ENCODE measurements around the gene LRRN2. TPM values are rescaled to one million over a fixed set of nuclear protein-coding genes. Genes with fewer than 3 reads are reported as not detected.

Gene LRRN2
- total RNA-seq, 1 experiment from 2014 or later: 5.8 TPM

GRCh38 chr1:204659056-204659455 is 26.5 kb downstream of the LRRN2 start:
- Histone ChIP-seq H3K79me1 (ENCODE audit: insufficient read depth, low read depth, low read length, poor library complexity, severe bottlenecking) (no peaks in the 10 kb centered on the region), H3K23me2 (ENCODE audit: insufficient read length, low read depth, low read length, poor library complexity, severe bottlenecking) (no peaks in the 10 kb centered on the region), H3K9ac (ENCODE audit: extremely low read depth, insufficient read length, low read length) (no peak overlapping the region), H3K79me2 (ENCODE audit: insufficient read depth, low read length) (no peaks in the 10 kb centered on the region), H3K14ac (ENCODE audit: insufficient read depth, low read length) (no peak overlapping the region; the same call in 1 of the 2 replicates), H3T11ph (ENCODE audit: low read length) (no peak overlapping the region), H2BK20ac (ENCODE audit: low read depth, low read length, poor library complexity, severe bottlenecking) (no peak overlapping the region), H4K5ac (ENCODE audit: insufficient read length, low read depth, low read length) (no peak overlapping the region), H3K27ac (ENCODE audit: insufficient read length, low read depth, low read length) (no peak overlapping the region), H2BK15ac (ENCODE audit: low read depth, low read length) (no peak overlapping the region), H2BK120ac (ENCODE audit: low read depth, low read length, poor library complexity, severe bottlenecking) (no peak overlapping the region), H3K9me3 (ENCODE audit: control insufficient read depth, low read depth, low read length) (no peaks in the 10 kb centered on the region), H3K27me3 (ENCODE audit: insufficient read depth, low read length) (no peaks in the 10 kb centered on the region), H2BK5ac (ENCODE audit: insufficient read length, low read length) (no peak overlapping the region), H3K56ac (ENCODE audit: insufficient read length, low read depth, low read length) (no peak overlapping the region), H4K91ac (ENCODE audit: insufficient read length, low read depth, low read length) (no peak overlapping the region), H3K4me1 (ENCODE audit: insufficient read depth, low read length) (no peaks in the 10 kb centered on the region), H3K23ac (ENCODE audit: insufficient read length, low read depth, low read length) (no peak overlapping the region), H4K20me1 (ENCODE audit: control insufficient read depth, insufficient read depth, insufficient read length) (no peaks in the 10 kb centered on the region), H3K18ac (ENCODE audit: insufficient read length, low read depth, low read length) (no peak overlapping the region), H4K8ac (replicated peaks; ENCODE audit: insufficient read length, low read depth, low read length) (no peak overlapping the region), H2BK12ac (ENCODE audit: insufficient read length, low read depth, low read length) (no peak overlapping the region), H2AFZ (ENCODE audit: low read length) (no peak overlapping the region), H3K4ac (ENCODE audit: low read depth, low read length) (no peak overlapping the region), H3K4me2 (ENCODE audit: insufficient read depth, insufficient read length, low read length) (no peak overlapping the region), H2AK5ac (ENCODE audit: insufficient read length, low read length) (no peak overlapping the region)
- Mint-ChIP-seq H3K27ac (no peak overlapping the region; a peak in 1 of 7 replicates), H3K27me3 (ENCODE audit: low read depth) (peaks cover 3% of the 10 kb centered on the region), H3K36me3 (ENCODE audit: insufficient read depth in 1 of 3, low read depth in 3 of 3) (no peaks in the 10 kb centered on the region), H3K4me1 (peaks cover 2 to 5% of the 10 kb centered on the region in 2 experiments; a peak in 3 of 4 replicates), H3K9me3 (no peaks in the 10 kb centered on the region), H3K4me3 (no peak overlapping the region)
- TF ChIP-seq, protein P1, sequence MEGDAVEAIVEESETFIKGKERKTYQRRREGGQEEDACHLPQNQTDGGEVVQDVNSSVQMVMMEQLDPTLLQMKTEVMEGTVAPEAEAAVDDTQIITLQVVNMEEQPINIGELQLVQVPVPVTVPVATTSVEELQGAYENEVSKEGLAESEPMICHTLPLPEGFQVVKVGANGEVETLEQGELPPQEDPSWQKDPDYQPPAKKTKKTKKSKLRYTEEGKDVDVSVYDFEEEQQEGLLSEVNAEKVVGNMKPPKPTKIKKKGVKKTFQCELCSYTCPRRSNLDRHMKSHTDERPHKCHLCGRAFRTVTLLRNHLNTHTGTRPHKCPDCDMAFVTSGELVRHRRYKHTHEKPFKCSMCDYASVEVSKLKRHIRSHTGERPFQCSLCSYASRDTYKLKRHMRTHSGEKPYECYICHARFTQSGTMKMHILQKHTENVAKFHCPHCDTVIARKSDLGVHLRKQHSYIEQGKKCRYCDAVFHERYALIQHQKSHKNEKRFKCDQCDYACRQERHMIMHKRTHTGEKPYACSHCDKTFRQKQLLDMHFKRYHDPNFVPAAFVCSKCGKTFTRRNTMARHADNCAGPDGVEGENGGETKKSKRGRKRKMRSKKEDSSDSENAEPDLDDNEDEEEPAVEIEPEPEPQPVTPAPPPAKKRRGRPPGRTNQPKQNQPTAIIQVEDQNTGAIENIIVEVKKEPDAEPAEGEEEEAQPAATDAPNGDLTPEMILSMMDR (conservative IDR thresholded peaks at IDR 0.05): no peak
- WGBS (ENCODE audit: extremely low coverage, insufficient read length, low lambda C conversion rate): no CpG with 5 or more reads among the region's 3 CpGs
- DNase-seq: no peak
